HepG2 (cell line): ENCODE results near the gene IGLON5. TPM values are rescaled to one million over a fixed set of nuclear protein-coding genes. Genes with fewer than 3 reads are reported as not detected.

Experiments used
- DMAP1 ChIP-seq: IDR thresholded peaks from 2 replicates; pipeline ENCODE4 v1.6.1; 2016
- DNMT3B ChIP-seq: conservative IDR thresholded peaks from 2 replicates; pipeline ENCODE4 v1.6.1; 2016; ENCODE audit warnings: missing biosample characterization, control low read depth
- GFI1 ChIP-seq: sonication (generic); formaldehyde crosslinking; IDR thresholded peaks from 2 replicates; pipeline ENCODE4 v1.5.0; 2020; ENCODE audit warnings: missing genetic modification reagents, mild to moderate bottlenecking, borderline replicate concordance
- JDP2 ChIP-seq: sonication (generic); formaldehyde crosslinking; IDR thresholded peaks from 2 replicates; pipeline ENCODE4 v1.8.1; 2022; ENCODE audit warnings: missing genetic modification reagents, borderline replicate concordance
- KLF9 ChIP-seq: IDR thresholded peaks from 2 replicates; pipeline ENCODE4 v1.6.1; 2016; ENCODE audit warnings: low read depth
- MAF1 ChIP-seq: sonication (generic); formaldehyde crosslinking; IDR thresholded peaks from 2 replicates; pipeline ENCODE4 v1.5.0; 2020; ENCODE audit warnings: missing genetic modification reagents, borderline replicate concordance
- MBNL3 ChIP-seq: fragments of 250-450 bp; sonication (Bioruptor Pico); conservative IDR thresholded peaks from 2 replicates; pipeline ENCODE4 v1.8.0; 2022; ENCODE audit warnings: mild to moderate bottlenecking, inconsistent platforms
- NCOA5 ChIP-seq: sonication (generic); formaldehyde crosslinking; IDR thresholded peaks from 2 replicates; pipeline ENCODE4 v1.4.0; 2020; ENCODE audit warnings: missing genetic modification reagents
- POLR2AphosphoS5 ChIP-seq: IDR thresholded peaks from 2 replicates; pipeline ENCODE4 v1.6.1; 2012; ENCODE audit warnings: low read depth, low read length
- TBX2 ChIP-seq: sonication (generic); formaldehyde crosslinking; IDR thresholded peaks from 2 replicates; pipeline ENCODE4 v1.5.0; 2020; ENCODE audit warnings: missing genetic modification reagents, mild to moderate bottlenecking, borderline replicate concordance
- ZFYVE20 ChIP-seq: sonication (generic); formaldehyde crosslinking; IDR thresholded peaks from 2 replicates; pipeline ENCODE4 v1.8.0; 2023; ENCODE audit warnings: low read depth, mild to moderate bottlenecking, moderate library complexity, missing genetic modification reagents, borderline replicate concordance
- ZNF12 ChIP-seq: sonication (generic); formaldehyde crosslinking; IDR thresholded peaks from 2 replicates; pipeline ENCODE4 v1.5.0; 2020; ENCODE audit warnings: missing genetic modification reagents
- ZNF256 ChIP-seq: sonication (generic); formaldehyde crosslinking; conservative IDR thresholded peaks from 2 replicates; pipeline ENCODE4 v1.4.0; 2020; ENCODE audit warnings: missing genetic modification reagents
- ZNF367 ChIP-seq: sonication (generic); formaldehyde crosslinking; IDR thresholded peaks from 2 replicates; pipeline ENCODE4 v1.4.0; 2020; ENCODE audit warnings: missing genetic modification reagents, borderline replicate concordance
- polyA plus RNA-seq, 8 experiments: library from polyadenylated mRNA; depleted of rRNA in 3 of 8; stranded (reverse) in 7 of 8; unstranded in 1 of 8; fragments of >200 nt; fragmentation: Illumina TruSeq in 4 of 8; extraction: Trizol in 4 of 8; gene quantifications; 2 replicates each; pipeline versions ENCODE4 v1.2.1 to v1.2.3, GENCODE V29; 2011 to 2016; ENCODE audit warnings: low read depth in 4 of 8, missing spikeins in 1 of 8, mixed read lengths in 1 of 8; ENCODE audit not compliant: insufficient read depth in 1 of 8
- total RNA-seq, 5 experiments: library from RNA; depleted of rRNA; stranded (reverse); fragments of >200 nt; fragmentation: Illumina TruSeq; extraction: Trizol; gene quantifications; 2 replicates each; pipeline ENCODE4 v1.2.3, GENCODE V29; 2016; ENCODE audit warnings: low read depth in 1 of 5
- TF ChIP-seq, protein P1 (sequence below), 2 experiments: sonication (generic) in 1 of 2; formaldehyde crosslinking in 1 of 2; IDR thresholded peaks; 2 replicates each; pipeline versions ENCODE4 v1.4.0 to v1.6.1; 2018 to 2020; ENCODE audit warnings: missing genetic modification reagents in 2 of 2, borderline replicate concordance in 1 of 2, low read depth in 1 of 2, mild to moderate bottlenecking in 1 of 2, missing biosample characterization in 1 of 2
- TF ChIP-seq, protein P2 (sequence below): IDR thresholded peaks from 2 replicates; pipeline ENCODE4 v1.6.1; 2016; ENCODE audit warnings: mild to moderate bottlenecking
- TF ChIP-seq, protein P3 (sequence below): sonication (generic); formaldehyde crosslinking; IDR thresholded peaks from 2 replicates; pipeline ENCODE4 v1.8.0; 2022; ENCODE audit warnings: missing genetic modification reagents, mild to moderate bottlenecking, moderate library complexity, borderline replicate concordance
- TF ChIP-seq, protein P4 (sequence below): IDR thresholded peaks from 2 replicates; pipeline ENCODE4 v1.6.1; 2012; ENCODE audit warnings: low read depth, low read length, improper control_type of control experiment
- TF ChIP-seq, protein P5 (sequence below): sonication (generic); formaldehyde crosslinking; IDR thresholded peaks from 2 replicates; pipeline ENCODE4 v1.5.1; 2020; ENCODE audit warnings: missing genetic modification reagents, mild to moderate bottlenecking, borderline replicate concordance

Gene IGLON5
- total and polyA plus RNA-seq, 2 of the 13 experiments (the other 11 are each of a cell fraction or from before 2014, with no cell fraction given) = 0.04 to 5.7 TPM

DNA sequence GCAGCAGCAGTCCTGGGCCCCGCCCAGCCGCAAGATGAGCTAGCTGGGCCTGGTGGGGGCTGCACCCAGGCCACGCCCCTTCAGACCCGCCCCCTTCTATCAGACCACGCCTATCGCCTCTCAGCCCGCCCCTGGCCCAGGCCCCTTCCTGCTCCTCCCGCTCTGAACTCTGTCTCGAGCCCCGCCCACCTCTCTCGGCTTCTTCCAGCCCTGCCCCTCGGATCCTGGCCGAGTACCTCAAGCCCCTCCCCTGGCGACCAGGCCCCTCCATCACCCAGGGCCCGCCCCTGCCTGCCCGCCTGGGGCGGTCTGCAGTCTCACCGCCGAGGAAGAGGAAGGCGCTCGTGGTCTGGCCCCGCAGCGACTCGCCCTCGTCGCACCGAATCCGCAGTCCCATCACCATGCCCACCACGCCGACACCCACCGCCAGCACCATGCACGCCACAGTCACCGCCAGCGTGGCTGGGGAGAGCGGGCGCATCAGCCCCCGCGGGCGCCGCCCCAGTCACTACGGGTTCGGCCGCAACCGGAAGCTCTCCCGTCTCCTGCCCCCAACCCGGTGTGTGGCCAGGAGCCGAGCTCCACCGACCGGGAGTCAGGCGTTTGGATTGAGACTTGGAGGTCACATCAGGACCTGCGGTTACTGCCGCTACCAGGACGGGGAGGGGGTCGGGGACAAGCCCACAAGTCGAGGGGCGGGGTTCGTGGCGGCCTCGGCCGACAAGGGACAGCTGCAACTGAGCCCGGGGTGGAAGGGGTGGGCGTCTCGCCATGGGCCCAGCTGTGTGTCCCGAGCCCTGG, 56.3 kb downstream of the IGLON5 start (continued):
- TF ChIP-seq, protein P1, sequence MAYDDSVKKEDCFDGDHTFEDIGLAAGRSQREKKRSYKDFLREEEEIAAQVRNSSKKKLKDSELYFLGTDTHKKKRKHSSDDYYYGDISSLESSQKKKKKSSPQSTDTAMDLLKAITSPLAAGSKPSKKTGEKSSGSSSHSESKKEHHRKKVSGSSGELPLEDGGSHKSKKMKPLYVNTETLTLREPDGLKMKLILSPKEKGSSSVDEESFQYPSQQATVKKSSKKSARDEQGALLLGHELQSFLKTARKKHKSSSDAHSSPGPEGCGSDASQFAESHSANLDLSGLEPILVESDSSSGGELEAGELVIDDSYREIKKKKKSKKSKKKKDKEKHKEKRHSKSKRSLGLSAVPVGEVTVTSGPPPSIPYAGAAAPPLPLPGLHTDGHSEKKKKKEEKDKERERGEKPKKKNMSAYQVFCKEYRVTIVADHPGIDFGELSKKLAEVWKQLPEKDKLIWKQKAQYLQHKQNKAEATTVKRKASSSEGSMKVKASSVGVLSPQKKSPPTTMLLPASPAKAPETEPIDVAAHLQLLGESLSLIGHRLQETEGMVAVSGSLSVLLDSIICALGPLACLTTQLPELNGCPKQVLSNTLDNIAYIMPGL (CRISPR knock-in tag; IDR thresholded peaks at IDR 0.05; ENCODE audit: borderline replicate concordance in 1 of 2, low read depth in 1 of 2) = peak; percentile 67 to 84; a peak in 3 of 4 replicates
- TF ChIP-seq TBX2 (CRISPR knock-in tag) (peak; percentile 31; the same call in 1 of the 2 replicates), ZNF367 (CRISPR knock-in tag) (no peak), KLF9 (CRISPR knock-in tag) (no peak), ZNF12 (CRISPR knock-in tag) (no peak), DNMT3B (CRISPR knock-in tag) (no peak), MAF1 (CRISPR knock-in tag) (peak; percentile 66; the same call in 1 of the 2 replicates), DMAP1 (CRISPR knock-in tag) (peak; percentile 83), NCOA5 (no peak), ZFYVE20 (CRISPR knock-in tag) (no peak), ZNF256 (CRISPR knock-in tag) (peak; percentile 27; the same call in 1 of the 2 replicates), JDP2 (CRISPR knock-in tag) (no peak), POLR2AphosphoS5 (peak; percentile 66), GFI1 (CRISPR knock-in tag) (peak; percentile 48; the same call in 1 of the 2 replicates), MBNL3 (CRISPR knock-in tag) (no peak)
- TF ChIP-seq, protein P2, sequence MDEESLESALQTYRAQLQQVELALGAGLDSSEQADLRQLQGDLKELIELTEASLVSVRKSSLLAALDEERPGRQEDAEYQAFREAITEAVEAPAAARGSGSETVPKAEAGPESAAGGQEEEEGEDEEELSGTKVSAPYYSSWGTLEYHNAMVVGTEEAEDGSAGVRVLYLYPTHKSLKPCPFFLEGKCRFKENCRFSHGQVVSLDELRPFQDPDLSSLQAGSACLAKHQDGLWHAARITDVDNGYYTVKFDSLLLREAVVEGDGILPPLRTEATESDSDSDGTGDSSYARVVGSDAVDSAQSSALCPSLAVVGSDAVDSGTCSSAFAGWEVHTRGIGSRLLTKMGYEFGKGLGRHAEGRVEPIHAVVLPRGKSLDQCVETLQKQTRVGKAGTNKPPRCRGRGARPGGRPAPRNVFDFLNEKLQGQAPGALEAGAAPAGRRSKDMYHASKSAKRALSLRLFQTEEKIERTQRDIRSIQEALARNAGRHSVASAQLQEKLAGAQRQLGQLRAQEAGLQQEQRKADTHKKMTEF (CRISPR knock-in tag) = peak; percentile 77
- TF ChIP-seq, protein P3, sequence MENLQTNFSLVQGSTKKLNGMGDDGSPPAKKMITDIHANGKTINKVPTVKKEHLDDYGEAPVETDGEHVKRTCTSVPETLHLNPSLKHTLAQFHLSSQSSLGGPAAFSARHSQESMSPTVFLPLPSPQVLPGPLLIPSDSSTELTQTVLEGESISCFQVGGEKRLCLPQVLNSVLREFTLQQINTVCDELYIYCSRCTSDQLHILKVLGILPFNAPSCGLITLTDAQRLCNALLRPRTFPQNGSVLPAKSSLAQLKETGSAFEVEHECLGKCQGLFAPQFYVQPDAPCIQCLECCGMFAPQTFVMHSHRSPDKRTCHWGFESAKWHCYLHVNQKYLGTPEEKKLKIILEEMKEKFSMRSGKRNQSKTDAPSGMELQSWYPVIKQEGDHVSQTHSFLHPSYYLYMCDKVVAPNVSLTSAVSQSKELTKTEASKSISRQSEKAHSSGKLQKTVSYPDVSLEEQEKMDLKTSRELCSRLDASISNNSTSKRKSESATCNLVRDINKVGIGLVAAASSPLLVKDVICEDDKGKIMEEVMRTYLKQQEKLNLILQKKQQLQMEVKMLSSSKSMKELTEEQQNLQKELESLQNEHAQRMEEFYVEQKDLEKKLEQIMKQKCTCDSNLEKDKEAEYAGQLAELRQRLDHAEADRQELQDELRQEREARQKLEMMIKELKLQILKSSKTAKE = peak; percentile 85
- TF ChIP-seq, protein P4, sequence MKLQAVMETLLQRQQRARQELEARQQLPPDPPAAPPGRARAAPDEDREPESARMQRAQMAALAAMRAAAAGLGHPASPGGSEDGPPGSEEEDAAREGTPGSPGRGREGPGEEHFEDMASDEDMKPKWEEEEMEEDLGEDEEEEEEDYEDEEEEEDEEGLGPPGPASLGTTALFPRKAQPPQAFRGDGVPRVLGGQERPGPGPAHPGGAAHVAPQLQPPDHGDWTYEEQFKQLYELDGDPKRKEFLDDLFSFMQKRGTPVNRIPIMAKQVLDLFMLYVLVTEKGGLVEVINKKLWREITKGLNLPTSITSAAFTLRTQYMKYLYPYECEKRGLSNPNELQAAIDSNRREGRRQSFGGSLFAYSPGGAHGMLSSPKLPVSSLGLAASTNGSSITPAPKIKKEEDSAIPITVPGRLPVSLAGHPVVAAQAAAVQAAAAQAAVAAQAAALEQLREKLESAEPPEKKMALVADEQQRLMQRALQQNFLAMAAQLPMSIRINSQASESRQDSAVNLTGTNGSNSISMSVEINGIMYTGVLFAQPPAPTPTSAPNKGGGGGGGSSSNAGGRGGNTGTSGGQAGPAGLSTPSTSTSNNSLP = 0 out of 2 replicates have a peak, but pooled peaks have one; percentile 15
- TF ChIP-seq, protein P5, sequence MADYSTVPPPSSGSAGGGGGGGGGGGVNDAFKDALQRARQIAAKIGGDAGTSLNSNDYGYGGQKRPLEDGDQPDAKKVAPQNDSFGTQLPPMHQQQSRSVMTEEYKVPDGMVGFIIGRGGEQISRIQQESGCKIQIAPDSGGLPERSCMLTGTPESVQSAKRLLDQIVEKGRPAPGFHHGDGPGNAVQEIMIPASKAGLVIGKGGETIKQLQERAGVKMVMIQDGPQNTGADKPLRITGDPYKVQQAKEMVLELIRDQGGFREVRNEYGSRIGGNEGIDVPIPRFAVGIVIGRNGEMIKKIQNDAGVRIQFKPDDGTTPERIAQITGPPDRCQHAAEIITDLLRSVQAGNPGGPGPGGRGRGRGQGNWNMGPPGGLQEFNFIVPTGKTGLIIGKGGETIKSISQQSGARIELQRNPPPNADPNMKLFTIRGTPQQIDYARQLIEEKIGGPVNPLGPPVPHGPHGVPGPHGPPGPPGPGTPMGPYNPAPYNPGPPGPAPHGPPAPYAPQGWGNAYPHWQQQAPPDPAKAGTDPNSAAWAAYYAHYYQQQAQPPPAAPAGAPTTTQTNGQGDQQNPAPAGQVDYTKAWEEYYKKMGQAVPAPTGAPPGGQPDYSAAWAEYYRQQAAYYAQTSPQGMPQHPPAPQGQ (CRISPR knock-in tag) = no peak; the same call in 1 of the 2 replicates
